Fibroblast of skin of left quadriceps (primary cell): Measurements from ENCODE around the gene CACNA1C.

ENCODE experiments used
- DNase-seq, 2 experiments: peaks; one replicate each; pipeline ENCODE4 v3.0.0-alpha.2; 2013; ENCODE audit warnings: low read depth in 2 of 2

Gene CACNA1C

GRCh38 chr12:2343681-2344080 is 290.9 kb downstream of the CACNA1C start:
- no peak for DNase-seq

- DNase-seq: no peak
Measured at GRCh38 chr12:2344476-2344875, 291.7 kb downstream of the CACNA1C start.

DNA sequence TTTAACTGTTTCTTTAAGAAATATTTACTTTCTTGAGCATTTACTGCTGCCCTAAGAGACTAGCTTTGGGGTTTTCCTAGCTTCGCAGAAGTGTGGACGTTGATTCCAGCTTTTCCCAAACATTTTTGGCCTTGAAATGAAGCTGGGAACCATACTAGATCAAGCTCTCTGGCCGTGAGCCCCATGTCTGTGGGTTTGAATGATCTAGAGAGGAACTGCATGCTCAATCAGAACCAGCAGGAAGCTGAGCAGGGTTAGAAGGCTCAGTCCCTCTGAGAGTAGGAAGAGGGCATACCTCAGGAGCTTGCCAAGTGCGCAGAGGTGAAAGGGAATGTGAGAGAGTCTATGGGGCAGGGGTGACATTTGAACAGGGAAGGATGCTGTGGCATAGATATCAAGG is 292.1 kb downstream of the CACNA1C start:
- DNase-seq: no peak

DNA sequence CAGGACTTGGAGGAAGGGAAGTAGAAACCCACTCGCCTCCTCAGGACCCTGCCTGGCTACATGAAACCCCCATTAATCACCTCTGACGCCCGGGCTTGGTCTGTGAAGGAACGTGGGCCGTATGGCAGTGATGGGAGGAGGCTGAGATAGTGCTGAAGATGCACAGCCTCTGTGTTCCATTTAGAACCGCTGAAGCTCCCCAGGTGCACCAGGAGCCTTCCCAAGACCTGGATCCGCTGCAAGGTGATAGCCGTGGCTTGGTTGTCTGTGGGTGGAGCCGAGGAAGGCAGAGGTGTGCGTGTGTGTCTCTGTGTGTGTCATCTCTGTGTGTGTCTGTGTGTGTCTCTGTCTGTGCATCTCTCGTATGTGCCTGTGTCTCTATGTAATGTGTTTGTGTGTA is 293.1 kb downstream of the CACNA1C start:
- no peak for DNase-seq

DNA sequence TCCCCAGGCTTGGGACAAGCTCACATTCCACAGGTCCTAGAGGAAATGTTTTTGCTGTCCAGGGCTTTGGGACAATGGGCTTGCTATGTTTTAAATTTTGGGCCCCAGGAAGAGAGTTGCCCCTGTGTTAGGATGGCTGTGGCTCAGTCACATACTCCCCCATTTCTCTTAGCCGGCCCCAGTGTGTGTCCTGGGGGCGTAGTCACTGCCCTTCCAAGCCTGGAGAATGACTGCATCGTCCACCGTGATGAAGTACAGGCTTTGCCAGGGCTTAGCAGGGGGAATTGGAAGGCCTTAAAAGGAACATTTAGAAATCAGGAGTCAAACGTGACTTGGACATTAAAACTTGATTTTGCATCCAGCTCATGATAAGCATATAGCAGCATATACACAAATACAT is 293.6 kb downstream of the CACNA1C start:
- no peak for DNase-seq

DNA sequence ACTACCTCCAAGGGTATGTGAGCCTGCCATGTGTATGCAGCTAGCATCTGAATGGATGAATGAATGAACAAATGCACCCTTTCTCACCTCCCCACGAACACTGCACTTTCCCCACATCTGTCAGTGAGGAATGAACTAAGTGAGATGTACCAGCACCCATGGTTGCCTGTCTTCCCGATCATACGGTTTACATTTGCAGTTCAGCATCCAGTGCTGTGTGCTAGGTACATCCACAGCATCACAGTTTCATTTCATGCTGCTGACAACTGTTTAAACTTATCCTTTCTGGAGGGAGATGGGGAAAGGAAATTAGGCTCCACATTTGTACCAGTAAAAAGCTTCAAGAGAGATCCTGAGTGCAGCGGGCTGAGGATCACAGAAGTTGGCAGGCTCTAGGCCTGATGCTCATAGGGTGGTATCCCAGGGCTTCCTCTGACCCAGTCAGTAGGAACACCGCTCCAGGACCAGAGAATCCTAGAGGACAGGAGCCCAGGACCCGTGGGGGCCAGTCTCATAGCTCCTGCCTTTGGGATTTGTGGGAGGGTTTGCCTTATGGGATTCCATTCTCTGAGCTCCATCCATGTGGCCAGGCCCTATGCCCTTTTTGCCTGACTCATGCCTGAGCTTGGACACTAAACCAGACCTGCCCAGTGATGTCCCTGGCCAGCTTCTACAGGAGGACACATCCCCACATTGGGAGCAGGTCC is 294.5 kb downstream of the CACNA1C start:
- DNase-seq: no peak

- no peak for DNase-seq
Measured at GRCh38 chr12:2347844-2348481, 295.2 kb downstream of the CACNA1C start.

DNA sequence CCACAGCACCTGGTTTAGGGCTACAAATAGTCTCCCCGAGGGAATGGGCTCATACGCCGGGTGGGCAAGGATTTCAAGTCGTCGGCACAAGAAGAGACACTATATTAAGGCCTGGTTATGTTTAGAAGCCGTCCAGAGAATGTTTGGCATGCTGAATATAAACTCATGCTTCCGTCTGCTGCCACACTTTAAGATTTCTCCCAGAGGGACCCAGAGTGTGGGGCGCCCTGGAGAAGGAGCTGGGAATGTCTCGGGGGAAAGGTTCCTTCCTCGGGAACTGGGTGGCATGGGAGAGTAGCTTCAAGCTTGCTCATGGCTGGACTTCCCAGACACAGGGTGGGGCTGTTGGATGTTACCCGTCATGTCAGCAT is 295.7 kb downstream of the CACNA1C start:
- no peak for DNase-seq

GRCh38 chr12:2351161-2351560 is 298.4 kb downstream of the CACNA1C start:
- no peak for DNase-seq

GRCh38 chr12:2352203-2352602 is 299.4 kb downstream of the CACNA1C start:
- DNase-seq: no peak

DNA sequence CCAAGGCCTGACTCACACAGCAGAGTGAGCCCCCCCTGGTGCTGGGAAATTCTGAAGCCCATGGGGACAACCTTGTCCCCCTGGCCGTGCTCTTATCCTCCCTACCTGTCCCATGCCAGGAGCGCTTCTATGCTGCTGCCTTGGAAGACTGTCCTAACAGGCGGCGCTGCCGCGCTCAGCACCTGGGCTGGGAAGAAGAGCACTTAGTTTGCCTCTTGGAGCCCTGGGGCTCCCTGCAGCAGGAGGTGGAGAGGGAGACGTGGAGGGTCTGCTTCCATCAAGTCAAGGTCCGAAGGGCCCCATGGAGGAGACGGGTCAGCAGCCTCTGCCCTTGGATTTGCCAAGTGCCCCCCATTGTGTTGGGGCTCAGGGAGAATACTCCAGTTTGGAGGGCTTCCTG is 300.5 kb downstream of the CACNA1C start:
- no peak for DNase-seq

- DNase-seq: no peak
Measured at GRCh38 chr12:2353691-2354090, 300.9 kb downstream of the CACNA1C start.

DNA sequence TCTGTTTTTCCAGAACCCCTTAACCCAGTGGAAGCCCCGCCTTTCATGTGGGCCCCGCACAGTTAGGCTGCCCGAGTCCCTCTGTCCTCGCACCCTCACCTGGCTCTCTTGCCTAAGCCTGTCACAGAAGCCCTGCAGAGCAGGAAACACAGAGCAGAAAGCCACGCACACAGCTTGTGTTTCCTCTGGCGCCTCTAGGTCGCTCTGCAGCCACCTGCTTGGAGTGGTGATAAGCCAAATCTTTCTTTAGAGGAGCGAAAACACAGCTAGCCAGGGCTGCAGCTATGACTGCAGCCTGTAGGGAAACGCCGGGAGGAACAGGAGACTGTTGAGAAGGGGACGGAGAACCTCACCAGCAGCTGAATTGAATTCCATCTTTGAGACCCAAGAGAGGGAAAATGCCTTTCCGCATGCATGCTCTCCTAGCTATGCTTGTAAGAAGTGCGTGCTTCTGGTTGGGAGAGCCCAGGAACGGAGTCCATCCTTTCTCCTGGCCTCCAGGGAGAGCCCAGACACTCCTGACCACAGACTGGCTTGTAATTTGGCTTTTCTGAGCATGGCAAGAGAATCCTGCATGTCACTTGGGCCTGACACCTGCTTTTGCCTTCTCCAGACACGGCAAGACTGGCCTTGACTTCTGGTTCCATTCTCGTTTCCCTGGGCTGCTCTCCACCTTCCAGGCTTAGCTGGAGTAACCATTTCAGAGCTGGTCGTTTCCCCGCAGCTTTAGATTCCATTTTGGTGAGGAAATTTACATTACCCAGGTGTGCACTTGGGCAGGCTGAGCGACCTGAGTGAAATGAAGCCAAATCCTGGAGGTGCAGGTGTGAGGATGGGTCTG is 301.6 kb downstream of the CACNA1C start:
- DNase-seq: no peak

- DNase-seq: no peak
Measured at GRCh38 chr12:2355198-2355597, 302.4 kb downstream of the CACNA1C start.

GRCh38 chr12:2355604-2356003 is 302.8 kb downstream of the CACNA1C start:
- DNase-seq: no peak

DNA sequence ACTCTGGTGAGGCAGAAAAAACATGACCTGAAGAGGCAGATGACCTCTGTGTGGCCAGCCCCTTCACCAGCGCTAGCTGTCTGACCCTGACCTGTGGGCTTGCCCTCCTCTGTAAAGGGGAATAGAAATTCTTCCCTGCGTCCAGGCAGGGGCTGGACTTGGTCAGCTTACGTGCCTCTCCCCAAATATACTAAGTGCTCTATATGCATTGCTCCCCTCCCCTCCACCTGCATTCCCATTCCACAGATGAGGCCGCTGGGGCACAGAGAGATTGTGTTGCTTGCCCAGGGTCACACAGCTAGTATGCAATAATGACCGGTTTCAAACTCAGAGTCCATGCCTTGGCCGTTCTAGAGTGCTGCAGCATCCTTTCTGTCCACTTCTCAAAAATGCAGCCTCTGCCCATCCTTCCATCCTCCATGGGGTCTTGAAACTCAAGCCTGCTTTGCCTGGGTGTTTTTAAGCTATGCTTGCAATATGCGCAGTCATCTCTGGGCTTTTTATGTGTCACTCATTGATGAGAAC is 303.9 kb downstream of the CACNA1C start:
- no peak for DNase-seq

- no peak for DNase-seq
Measured at GRCh38 chr12:2358986-2359658, 306.3 kb downstream of the CACNA1C start.

GRCh38 chr12:2359725-2360629 is 307.2 kb downstream of the CACNA1C start:
- DNase-seq: no peak

GRCh38 chr12:2360630-2361170 is 307.9 kb downstream of the CACNA1C start:
- no peak for DNase-seq

GRCh38 chr12:2363836-2364609 is 311.2 kb downstream of the CACNA1C start:
- no peak for DNase-seq
